Activated CD8-positive, alpha-beta memory T cell treated with anti-CD3 and anti-CD28 coated beads, Interleukin-2, amount 10 ng/mL, durations not matched to agents 7 days and 5 days (primary cell): ENCODE data around the gene MYO9A. TPM values are rescaled to one million over a fixed set of nuclear protein-coding genes. Genes with fewer than 3 reads are reported as not detected.
A peak's percentile ranks its signal among the peaks of the same experiment; 100 is the strongest.
"Not testable (repeated sequence)": the region's sequence is repeated elsewhere in the genome, so short reads cannot be mapped to it uniquely, and the experiment has no call there.

Experiments
- ATAC-seq: fragments of 150-1000 bp; cut with Tn5 transposase; one replicate; pipeline ENCODE4 v1.10.0; 2021; ENCODE audit warnings: moderate library complexity
- CTCF ChIA-PET: fragments of 350-600 bp; sonication (Branson Sonifier 250); formaldehyde crosslinking; loops from one replicate; lab custom pipeline; 2021; ENCODE audit warnings: antibody characterized with exemption; lab: Charles Lee
- DNase-seq: peaks from one replicate; pipeline ENCODE4 v3.0.0-alpha.2; 2020
- H3K27ac Mint-ChIP-seq: one replicate; pipeline ENCODE4 v1.8.0; 2021; ENCODE audit warnings: mild to moderate bottlenecking, mixed read lengths
- H3K27me3 Mint-ChIP-seq: one replicate; pipeline ENCODE4 v1.8.0; 2021; ENCODE audit warnings: mixed read lengths
- H3K36me3 Mint-ChIP-seq: one replicate; pipeline ENCODE4 v1.8.0; 2021; ENCODE audit warnings: mild to moderate bottlenecking, mixed read lengths
- H3K4me1 Mint-ChIP-seq: one replicate; pipeline ENCODE4 v1.8.0; 2021; ENCODE audit warnings: mixed read lengths
- H3K4me3 Mint-ChIP-seq: one replicate; pipeline ENCODE4 v1.8.0; 2021; ENCODE audit warnings: mild to moderate bottlenecking, moderate library complexity, mixed read lengths
- H3K9me3 Mint-ChIP-seq: one replicate; pipeline ENCODE4 v1.8.0; 2022; ENCODE audit warnings: low read depth, mixed read lengths
- total RNA-seq, 2 experiments: library from RNA; stranded (reverse); gene quantifications; one replicate each; pipeline ENCODE4 v1.2.3, GENCODE V29; 2021

Gene MYO9A
- total RNA-seq, 2 experiments from 2014 or later: 15.3 to 23.4 TPM

DNA sequence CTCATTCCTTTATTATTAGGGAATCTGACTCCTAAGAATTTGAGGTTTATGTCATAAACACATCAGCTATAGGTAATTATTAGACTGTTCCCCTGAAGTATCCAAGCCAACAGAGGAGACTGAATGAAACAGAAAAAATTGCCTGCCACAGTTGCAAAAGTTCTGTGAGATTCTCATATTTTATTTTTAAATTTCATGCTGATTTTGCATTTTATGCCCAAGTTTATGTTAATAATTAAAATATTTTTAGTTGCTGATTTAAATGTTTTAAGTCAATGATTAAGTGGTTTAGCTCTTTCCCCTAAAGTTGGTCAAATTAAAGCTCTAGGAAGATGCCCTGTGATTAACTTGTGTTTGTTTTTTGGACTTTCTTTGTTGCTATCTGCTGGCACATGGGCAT, 10.4 kb upstream of the MYO9A start:
- peaks cover 3% of the 10 kb centered on the region for H3K27me3 Mint-ChIP-seq
- no peaks in the 10 kb centered on the region for H3K9me3 Mint-ChIP-seq
- no peak for DNase-seq
- H3K36me3 Mint-ChIP-seq: no peaks in the 10 kb centered on the region
- H3K4me1 Mint-ChIP-seq: no peaks in the 10 kb centered on the region
- CTCF ChIA-PET: no interaction called here
- no peak for ATAC-seq
- no peak overlapping the region for H3K4me3 Mint-ChIP-seq
- no peak overlapping the region for H3K27ac Mint-ChIP-seq

DNA sequence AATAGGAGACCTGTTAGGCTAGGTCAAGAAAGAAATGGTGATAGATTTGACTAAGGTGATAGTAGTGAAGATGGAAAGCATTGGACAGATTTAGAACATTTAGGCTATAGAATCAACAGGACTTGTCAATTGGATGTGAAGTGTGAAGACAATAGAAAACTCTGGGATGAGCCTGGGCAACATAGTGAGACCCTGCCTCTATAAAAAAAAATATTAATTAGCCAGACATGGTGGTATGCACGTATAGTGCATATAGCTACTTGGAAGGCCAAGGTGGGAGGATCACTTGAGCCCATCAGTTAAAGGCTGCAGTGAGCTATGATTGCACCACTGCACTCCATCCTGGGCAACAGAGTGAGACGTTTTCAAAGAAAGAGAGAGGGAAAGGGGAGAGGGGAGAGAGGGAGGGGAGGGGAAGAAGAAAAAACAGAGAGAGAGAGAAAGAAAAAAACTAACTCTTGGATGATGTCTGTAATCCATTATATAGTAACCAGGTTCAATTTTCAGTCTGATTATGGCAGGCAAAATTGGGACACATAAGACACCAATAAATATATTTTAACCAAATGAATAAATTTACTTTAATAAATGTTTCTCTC, 9.9 kb upstream of the MYO9A start:
- Mint-ChIP-seq H3K27ac (no peak overlapping the region), H3K36me3 (no peaks in the 10 kb centered on the region), H3K9me3 (no peaks in the 10 kb centered on the region), H3K4me3 (no peak overlapping the region), H3K27me3 (no peaks in the 10 kb centered on the region), H3K4me1 (no peaks in the 10 kb centered on the region)
- CTCF ChIA-PET: no interaction called here
- DNase-seq (no peak), ATAC-seq (no peak)

DNA sequence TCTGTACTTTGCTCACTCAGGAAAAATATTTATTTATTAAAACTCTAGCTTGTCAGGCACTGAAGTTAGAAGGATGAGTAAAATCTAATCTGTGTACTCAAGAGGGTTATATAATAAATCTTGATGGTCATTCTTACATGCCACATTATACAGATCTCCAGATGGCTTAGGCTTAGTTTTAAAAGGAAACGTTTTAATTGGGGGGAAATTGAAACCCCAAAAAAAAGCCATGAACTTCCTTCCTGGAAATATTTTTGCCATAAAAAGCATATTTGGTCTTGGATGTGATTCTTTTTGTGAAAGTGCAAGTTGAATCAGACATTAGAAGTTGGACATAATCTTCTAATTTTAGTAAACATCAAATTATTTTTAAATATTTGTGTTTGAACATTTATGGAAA, 6.3 kb upstream of the MYO9A start:
- H3K36me3 Mint-ChIP-seq: peaks cover 2% of the 10 kb centered on the region
- H3K27ac Mint-ChIP-seq: no peak overlapping the region
- H3K4me1 Mint-ChIP-seq: peaks cover 3% of the 10 kb centered on the region
- DNase-seq (no peak), ATAC-seq (no peak)
- H3K27me3 Mint-ChIP-seq: no peaks in the 10 kb centered on the region
- H3K9me3 Mint-ChIP-seq: no peaks in the 10 kb centered on the region
- no peak overlapping the region for H3K4me3 Mint-ChIP-seq
- CTCF ChIA-PET: no interaction called here

DNA sequence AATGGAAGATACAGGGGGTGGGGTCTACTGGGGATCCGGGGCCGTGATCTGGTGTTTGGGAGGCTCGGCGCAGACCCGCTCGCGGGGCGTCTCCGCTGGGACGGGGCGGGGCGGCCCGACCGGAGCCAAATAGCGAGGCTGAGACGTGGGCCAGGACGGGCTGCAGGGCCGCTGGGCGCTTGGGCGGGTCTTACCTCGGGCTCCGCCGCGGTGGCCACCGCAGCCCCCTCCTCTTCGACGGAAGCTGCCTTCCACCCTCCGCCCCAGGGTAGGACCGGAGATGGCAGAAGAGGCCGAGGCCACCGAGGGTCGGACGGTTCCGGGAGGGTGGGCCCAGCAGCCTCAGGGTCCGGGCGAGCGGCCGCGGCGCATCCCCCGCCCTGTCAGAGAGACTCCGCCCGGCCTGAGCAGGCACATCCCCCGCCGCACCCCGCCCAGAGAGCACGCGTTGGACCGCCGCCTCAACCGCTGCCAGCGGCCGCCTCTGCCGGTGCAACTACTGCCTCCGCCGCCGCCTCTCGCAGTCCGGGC, 399 bp downstream of the MYO9A start:
- no peaks in the 10 kb centered on the region for H3K9me3 Mint-ChIP-seq
- DNase-seq (peak; percentile 83), ATAC-seq (peak; percentile 77)
- H3K36me3 Mint-ChIP-seq: peaks cover 2% of the 10 kb centered on the region
- H3K27ac Mint-ChIP-seq: peak overlapping the region; percentile 89
- peaks cover 28% of the 10 kb centered on the region for H3K4me1 Mint-ChIP-seq
- CTCF ChIA-PET: interaction anchor here (1.5 to 1.9 kb wide), 2 partner anchors 336 to 374 kb away, joined by 3 to 6 read pairs; no protein-coding TSS in a partner anchor
- peak overlapping the region; percentile 92 for H3K4me3 Mint-ChIP-seq
- H3K27me3 Mint-ChIP-seq: peaks cover 3% of the 10 kb centered on the region

DNA sequence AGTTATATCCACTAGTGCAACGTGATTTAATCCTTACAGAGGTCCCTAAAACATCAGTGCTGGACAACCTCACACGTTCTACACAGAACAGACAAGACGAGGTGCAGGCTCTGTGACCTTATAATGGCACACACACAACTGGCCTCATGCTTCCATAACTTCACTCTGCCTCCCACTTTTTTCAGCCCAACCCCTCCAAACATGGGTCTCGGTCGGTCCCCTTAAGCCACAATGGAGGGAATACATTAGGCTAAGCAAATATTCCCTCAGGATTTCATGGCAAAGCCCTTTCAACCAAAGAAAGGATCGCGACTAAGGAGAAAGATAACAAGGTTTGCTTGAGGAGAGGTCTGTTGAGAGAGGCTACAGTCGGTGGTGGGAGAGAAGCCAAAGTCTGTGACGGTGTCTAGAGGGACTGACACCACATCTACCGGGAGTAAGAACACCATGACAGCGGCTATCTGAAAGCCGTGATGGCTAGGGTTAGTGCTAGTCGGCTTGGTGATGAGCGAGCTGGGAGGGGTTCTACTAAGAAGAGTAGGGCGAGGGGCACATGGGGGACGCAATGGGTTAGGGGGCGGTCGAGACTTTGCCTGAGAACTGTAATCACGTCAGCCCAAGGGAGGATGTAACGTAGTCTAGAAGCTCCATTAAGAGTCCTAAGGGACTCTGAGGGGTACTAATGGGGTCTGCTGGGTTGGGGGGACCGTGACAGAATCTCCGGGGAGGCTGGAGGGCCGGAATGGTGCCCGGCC, 1.0 kb downstream of the MYO9A start:
- CTCF ChIA-PET: interaction anchor here (1.5 to 1.9 kb wide), 2 partner anchors 336 to 373 kb away, joined by 3 to 6 read pairs; no protein-coding TSS in a partner anchor
- Mint-ChIP-seq H3K27me3 (peaks cover 3% of the 10 kb centered on the region), H3K36me3 (peaks cover 2% of the 10 kb centered on the region), H3K9me3 (no peaks in the 10 kb centered on the region), H3K4me1 (peaks cover 28% of the 10 kb centered on the region), H3K27ac (peak overlapping the region; percentile 89), H3K4me3 (peak overlapping the region; percentile 92)
- DNase-seq (no peak), ATAC-seq (no peak)

DNA sequence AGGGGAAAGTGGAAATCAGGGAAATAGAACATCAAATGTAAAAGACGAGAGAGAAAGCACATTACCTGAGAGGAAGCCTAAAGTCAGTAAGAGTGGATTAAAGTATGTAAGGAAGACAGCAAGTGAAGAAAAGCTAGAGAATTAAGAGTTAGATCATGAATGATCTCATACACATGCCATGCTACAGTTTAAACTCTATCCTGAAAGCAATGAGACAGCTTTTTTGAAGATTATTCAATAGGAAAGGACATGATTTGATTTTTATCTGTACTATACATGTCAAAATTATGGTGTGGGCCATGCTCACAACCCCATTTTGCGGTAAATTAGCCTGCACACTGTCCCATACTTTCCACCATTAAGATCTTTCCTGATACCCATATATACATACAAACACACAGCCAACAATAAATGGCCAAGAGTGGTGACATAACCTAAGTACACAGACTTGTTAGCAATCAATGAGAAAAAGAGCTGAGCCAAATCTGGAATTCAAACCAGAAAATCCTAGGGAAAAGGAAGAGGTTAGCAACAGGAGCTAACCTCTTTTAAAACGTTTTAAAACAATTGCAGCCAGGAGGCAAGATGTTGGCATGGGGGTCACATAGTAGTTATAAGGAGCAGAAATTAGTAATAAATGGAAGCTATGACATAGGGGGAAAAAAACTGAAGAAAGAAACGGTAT, 4.5 kb downstream of the MYO9A start:
- H3K27ac Mint-ChIP-seq: no peak overlapping the region
- no peaks in the 10 kb centered on the region for H3K9me3 Mint-ChIP-seq
- no peaks in the 10 kb centered on the region for H3K36me3 Mint-ChIP-seq
- ATAC-seq (no peak), DNase-seq (no peak)
- peaks cover 17% of the 10 kb centered on the region for H3K4me1 Mint-ChIP-seq
- H3K27me3 Mint-ChIP-seq: peaks cover 3% of the 10 kb centered on the region
- CTCF ChIA-PET: no interaction called here
- H3K4me3 Mint-ChIP-seq: no peak overlapping the region

DNA sequence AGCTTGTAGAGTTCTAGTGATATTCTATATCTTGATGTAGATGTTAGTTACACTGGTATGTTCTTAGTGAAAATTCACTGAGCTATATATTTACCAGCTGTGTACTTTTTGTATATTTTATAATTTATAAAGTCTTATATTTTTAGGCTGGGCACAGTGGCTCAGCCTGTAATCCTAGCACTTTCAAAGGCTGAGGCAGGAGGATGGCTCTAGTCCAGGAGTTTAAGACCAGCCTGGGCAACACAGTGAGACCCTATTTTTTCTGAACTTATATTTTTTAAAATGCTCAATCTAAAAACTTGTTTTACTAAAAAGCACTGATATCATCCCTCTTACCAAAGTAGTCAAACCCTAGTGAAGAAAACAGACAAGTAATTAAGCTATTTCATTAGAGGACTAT, 5.1 kb downstream of the MYO9A start:
- CTCF ChIA-PET: no interaction called here
- Mint-ChIP-seq H3K9me3 (no peaks in the 10 kb centered on the region), H3K36me3 (no peaks in the 10 kb centered on the region), H3K27me3 (peaks cover 3% of the 10 kb centered on the region), H3K4me1 (peaks cover 17% of the 10 kb centered on the region), H3K27ac (no peak overlapping the region), H3K4me3 (no peak overlapping the region)
- no peak for ATAC-seq
- DNase-seq: no peak

DNA sequence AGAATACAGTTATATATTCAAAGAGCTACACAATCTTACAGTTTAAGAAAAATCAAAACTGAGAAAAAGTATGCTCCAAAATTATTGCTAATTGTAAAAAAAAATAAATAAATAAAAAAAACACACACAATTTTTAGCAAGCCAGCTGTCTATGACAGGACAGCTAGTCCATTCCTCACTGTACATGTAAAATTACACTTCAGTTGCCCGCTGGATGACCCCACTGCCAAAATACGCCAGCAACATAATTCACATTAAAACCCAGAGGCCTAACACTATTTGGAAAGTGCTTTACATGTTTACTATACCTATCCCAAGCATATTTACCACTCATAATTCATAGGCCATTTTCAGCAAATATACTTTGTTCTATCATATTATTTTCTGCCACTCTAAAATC, 5.8 kb downstream of the MYO9A start:
- CTCF ChIA-PET: no interaction called here
- Mint-ChIP-seq H3K4me1 (peaks cover 16% of the 10 kb centered on the region), H3K27ac (no peak overlapping the region), H3K4me3 (no peak overlapping the region), H3K36me3 (no peaks in the 10 kb centered on the region), H3K9me3 (no peaks in the 10 kb centered on the region), H3K27me3 (peaks cover 3% of the 10 kb centered on the region)
- no peak for DNase-seq
- no peak for ATAC-seq

DNA sequence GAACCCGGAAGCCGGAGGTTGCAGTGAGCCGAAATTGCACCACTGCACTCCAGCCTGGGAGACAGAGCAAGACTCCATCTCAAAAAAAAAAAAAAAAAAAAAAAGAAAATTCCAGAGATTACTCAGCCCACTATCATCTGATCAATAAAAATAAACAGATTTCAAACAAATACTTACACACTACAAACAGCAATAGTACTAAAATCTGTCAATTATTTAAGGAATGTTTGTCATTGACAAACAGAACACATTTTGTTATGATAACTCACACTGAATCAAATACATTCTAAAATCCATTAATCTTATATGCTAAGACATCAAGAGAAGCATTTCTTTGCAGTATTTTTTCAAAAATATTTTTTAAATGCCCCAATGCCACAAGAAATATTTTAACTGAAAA, 7.6 kb downstream of the MYO9A start:
- H3K4me1 Mint-ChIP-seq: peaks cover 3% of the 10 kb centered on the region
- no peak for DNase-seq
- CTCF ChIA-PET: interaction anchor here (0.7 kb wide), 1 partner anchor 107 kb away, joined by 4 read pairs; no protein-coding TSS in a partner anchor
- H3K27me3 Mint-ChIP-seq: peaks cover 2% of the 10 kb centered on the region
- no peak overlapping the region for H3K4me3 Mint-ChIP-seq
- no peak overlapping the region for H3K27ac Mint-ChIP-seq
- H3K36me3 Mint-ChIP-seq: no peaks in the 10 kb centered on the region
- no peaks in the 10 kb centered on the region for H3K9me3 Mint-ChIP-seq
- no peak for ATAC-seq

DNA sequence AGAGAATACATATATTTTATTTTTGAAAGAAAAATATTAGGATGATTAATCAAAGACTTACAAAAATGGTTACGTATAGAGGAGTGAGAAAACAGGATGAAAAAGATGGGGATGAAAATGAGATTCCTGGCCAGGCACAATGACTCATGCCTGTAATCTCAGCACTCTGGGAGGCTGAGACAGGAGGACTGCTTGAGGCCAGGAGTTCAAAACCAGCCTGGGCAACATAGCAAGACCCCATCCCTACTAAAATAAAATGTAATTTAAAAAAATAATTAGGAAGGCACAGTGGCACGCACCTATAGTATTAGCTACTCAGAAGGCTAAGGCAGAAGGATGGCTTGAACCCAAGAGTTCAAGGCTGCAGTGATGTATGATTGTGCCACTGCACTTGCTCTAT, 11.9 kb downstream of the MYO9A start:
- CTCF ChIA-PET: no interaction called here
- no peaks in the 10 kb centered on the region for H3K9me3 Mint-ChIP-seq
- ATAC-seq (no peak), DNase-seq (no peak)
- no peaks in the 10 kb centered on the region for H3K27me3 Mint-ChIP-seq
- H3K4me1 Mint-ChIP-seq: no peaks in the 10 kb centered on the region
- no peak overlapping the region for H3K27ac Mint-ChIP-seq
- no peaks in the 10 kb centered on the region for H3K36me3 Mint-ChIP-seq
- no peak overlapping the region for H3K4me3 Mint-ChIP-seq

DNA sequence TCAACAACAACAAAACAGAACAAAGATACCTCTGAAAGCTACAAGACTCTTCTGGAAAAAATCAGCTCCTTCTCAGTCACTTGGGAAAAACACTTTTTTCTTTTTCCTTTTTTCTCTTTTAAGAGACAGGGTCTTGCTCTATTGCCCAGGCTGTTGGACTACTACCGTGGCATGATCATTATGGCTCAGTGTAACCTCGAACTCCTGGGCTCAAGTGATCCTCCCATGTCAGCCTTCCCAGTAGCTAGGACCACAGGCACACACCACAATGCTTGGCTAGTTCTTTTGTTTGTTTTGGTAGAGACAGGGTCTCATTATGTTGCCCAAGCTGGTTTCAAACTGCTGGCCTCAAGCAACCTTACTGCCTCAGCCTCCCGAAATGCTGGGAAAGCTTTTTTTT, 12.8 kb downstream of the MYO9A start:
- CTCF ChIA-PET: no interaction called here

DNA sequence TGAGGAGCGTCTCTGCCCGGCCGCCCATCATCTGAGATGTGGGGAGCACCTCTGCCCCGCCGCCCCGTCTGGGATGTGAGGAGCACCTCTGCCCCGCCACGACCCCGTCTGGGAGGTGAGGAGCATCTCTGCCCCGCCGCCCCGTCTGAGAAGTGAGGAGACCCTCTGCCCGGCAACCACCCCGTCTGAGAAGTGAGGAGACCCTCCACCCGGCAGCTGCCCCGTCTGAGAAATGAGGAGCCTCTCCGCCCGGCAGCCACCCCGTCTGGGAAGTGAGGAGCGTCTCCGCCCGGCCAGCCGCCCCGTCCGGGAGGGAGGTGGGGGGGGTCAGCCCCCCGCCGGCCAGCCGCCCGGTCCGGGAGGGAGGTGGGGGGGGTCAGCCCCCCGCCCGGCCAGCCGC, 17.4 kb downstream of the MYO9A start:
- ATAC-seq, H3K4me3 Mint-ChIP-seq, H3K27ac Mint-ChIP-seq, H3K36me3 Mint-ChIP-seq, H3K4me1 Mint-ChIP-seq, CTCF ChIA-PET, H3K9me3 Mint-ChIP-seq, DNase-seq, H3K27me3 Mint-ChIP-seq: not testable (repeated sequence)

More for the DNA sequence above, 12.8 kb downstream of the MYO9A start:
- no peaks in the 10 kb centered on the region for H3K4me1 Mint-ChIP-seq
- DNase-seq (no peak), ATAC-seq (no peak)
- H3K36me3 Mint-ChIP-seq: no peaks in the 10 kb centered on the region
- no peak overlapping the region for H3K4me3 Mint-ChIP-seq
- no peak overlapping the region for H3K27ac Mint-ChIP-seq
- no peaks in the 10 kb centered on the region for H3K27me3 Mint-ChIP-seq
- H3K9me3 Mint-ChIP-seq: no peaks in the 10 kb centered on the region

DNA sequence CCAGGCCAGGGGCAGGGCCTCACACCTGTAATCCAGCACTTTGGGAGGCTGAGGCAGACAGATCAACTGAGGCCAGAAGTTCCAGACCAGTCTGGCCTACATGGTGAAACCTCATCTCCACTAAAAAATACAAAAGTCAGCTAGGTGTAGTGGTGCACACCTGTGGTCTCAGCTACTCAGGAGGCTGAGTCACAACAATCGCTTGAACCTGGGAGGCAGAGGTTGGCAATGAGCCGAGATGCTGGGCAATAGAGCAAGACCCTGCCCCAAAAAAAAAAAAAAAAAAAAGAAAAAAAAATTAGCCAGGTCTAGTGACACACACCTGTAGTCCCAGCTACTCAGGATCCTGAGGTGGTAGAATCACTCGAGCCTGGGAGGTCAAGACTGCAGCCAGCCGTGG, 18.8 kb downstream of the MYO9A start:
- DNase-seq: no peak
- no peak for ATAC-seq
- peaks cover 2% of the 10 kb centered on the region for H3K9me3 Mint-ChIP-seq

More for the DNA sequence above, 18.8 kb downstream of the MYO9A start:
- Mint-ChIP-seq H3K27ac (no peak overlapping the region), H3K4me1 (no peaks in the 10 kb centered on the region), H3K4me3 (no peak overlapping the region), H3K27me3 (no peaks in the 10 kb centered on the region), H3K36me3 (peaks cover 1% of the 10 kb centered on the region)
- CTCF ChIA-PET: no interaction called here
